H9 (cell line): ENCODE data around the gene PCNX2. TPM values are rescaled to one million over a fixed set of nuclear protein-coding genes. Genes with fewer than 3 reads are reported as not detected.

Source experiments
- DNase-seq: peaks from one replicate; pipeline ENCODE4 v3.0.0-alpha.2; 2017
- H2AFZ ChIP-seq: one replicate; pipeline ENCODE4 v1.6.1; 2013; ENCODE audit warnings: mild to moderate bottlenecking, low read length, control low read depth, moderate library complexity
- H2AK5ac ChIP-seq: 2 replicates; pipeline ENCODE4 v1.6.1; 2013; ENCODE audit warnings: low read length, control low read depth, mixed read lengths; ENCODE audit not compliant: insufficient read length
- H2BK120ac ChIP-seq: one replicate; pipeline ENCODE4 v1.6.1; 2013; ENCODE audit warnings: low read depth, mild to moderate bottlenecking, low read length, control low read depth, inconsistent platforms; ENCODE audit not compliant: poor library complexity, severe bottlenecking
- H2BK12ac ChIP-seq: 2 replicates; pipeline ENCODE4 v1.6.1; 2013; ENCODE audit warnings: low read length, control low read depth, mixed read lengths, low read depth; ENCODE audit not compliant: insufficient read length
- H2BK15ac ChIP-seq: 2 replicates; pipeline ENCODE4 v1.6.1; 2013; ENCODE audit warnings: low read depth, low read length, control low read depth
- H2BK20ac ChIP-seq: one replicate; pipeline ENCODE4 v1.6.1; 2013; ENCODE audit warnings: low read depth, mild to moderate bottlenecking, low read length, control low read depth, inconsistent platforms; ENCODE audit not compliant: poor library complexity, severe bottlenecking
- H2BK5ac ChIP-seq: 2 replicates; pipeline ENCODE4 v1.6.1; 2013; ENCODE audit warnings: low read length, control low read depth, mixed read lengths; ENCODE audit not compliant: insufficient read length
- H3K14ac ChIP-seq: 2 replicates; pipeline ENCODE4 v1.6.1; 2013; ENCODE audit warnings: low read length, control low read depth; ENCODE audit not compliant: insufficient read depth
- H3K18ac ChIP-seq: 2 replicates; pipeline ENCODE4 v1.6.1; 2013; ENCODE audit warnings: low read depth, mild to moderate bottlenecking, mixed read lengths, low read length, control low read depth; ENCODE audit not compliant: insufficient read length
- H3K23ac ChIP-seq: 2 replicates; pipeline ENCODE4 v1.6.1; 2013; ENCODE audit warnings: low read length, control low read depth, mixed read lengths, low read depth; ENCODE audit not compliant: insufficient read length
- H3K23me2 ChIP-seq: 2 replicates; pipeline ENCODE4 v1.6.1; 2013; ENCODE audit warnings: low read depth, mild to moderate bottlenecking, mixed read lengths, low read length, control low read depth; ENCODE audit not compliant: insufficient read length, poor library complexity, severe bottlenecking
- H3K27ac ChIP-seq: 2 replicates; pipeline ENCODE4 v1.5.1; 2013; ENCODE audit warnings: low read length, control low read depth, mixed read lengths, low read depth; ENCODE audit not compliant: insufficient read length
- H3K27me3 ChIP-seq: 2 replicates; pipeline ENCODE4 v1.6.1; 2013; ENCODE audit warnings: low read length, control low read depth, inconsistent platforms; ENCODE audit not compliant: insufficient read depth
- H3K4ac ChIP-seq: 2 replicates; pipeline ENCODE4 v1.6.1; 2013; ENCODE audit warnings: low read depth, mild to moderate bottlenecking, control low read depth, inconsistent platforms, low read length, moderate library complexity
- H3K4me1 ChIP-seq: 2 replicates; pipeline ENCODE4 v1.6.1; 2013; ENCODE audit warnings: low read length, control low read depth, inconsistent platforms; ENCODE audit not compliant: insufficient read depth
- H3K4me2 ChIP-seq: 2 replicates; pipeline ENCODE4 v1.6.1; 2013; ENCODE audit warnings: low read length, control low read depth, mixed read lengths; ENCODE audit not compliant: insufficient read length, insufficient read depth
- H3K56ac ChIP-seq: 2 replicates; pipeline ENCODE4 v1.6.1; 2013; ENCODE audit warnings: low read depth, mild to moderate bottlenecking, mixed read lengths, low read length, control low read depth; ENCODE audit not compliant: insufficient read length
- H3K79me1 ChIP-seq: 2 replicates; pipeline ENCODE4 v1.6.1; 2013; ENCODE audit warnings: low read depth, mild to moderate bottlenecking, moderate library complexity, low read length, control low read depth, inconsistent platforms; ENCODE audit not compliant: insufficient read depth, poor library complexity, severe bottlenecking
- H3K79me2 ChIP-seq: 2 replicates; pipeline ENCODE4 v1.6.1; 2013; ENCODE audit warnings: low read length, control low read depth, inconsistent platforms; ENCODE audit not compliant: insufficient read depth
- H3K9ac ChIP-seq: 2 replicates; pipeline ENCODE4 v1.6.1; 2013; ENCODE audit warnings: low read length, control low read depth, mixed read lengths; ENCODE audit not compliant: insufficient read length; ENCODE audit errors: extremely low read depth
- H3K9me3 ChIP-seq: one replicate; pipeline ENCODE4 v1.6.1; 2013; ENCODE audit warnings: low read depth, low read length, inconsistent platforms; ENCODE audit not compliant: control insufficient read depth
- H3T11ph ChIP-seq: one replicate; pipeline ENCODE4 v1.6.1; 2013; ENCODE audit warnings: mild to moderate bottlenecking, low read length, control low read depth, inconsistent platforms
- H4K20me1 ChIP-seq: one replicate; pipeline ENCODE4 v1.6.1; 2013; ENCODE audit not compliant: control insufficient read depth, insufficient read length, insufficient read depth
- H4K5ac ChIP-seq: 2 replicates; pipeline ENCODE4 v1.6.1; 2013; ENCODE audit warnings: low read depth, mild to moderate bottlenecking, mixed read lengths, low read length, control low read depth; ENCODE audit not compliant: insufficient read length
- H4K8ac ChIP-seq: replicated peaks from 2 replicates; pipeline ENCODE4 v1.6.1; 2013; ENCODE audit warnings: low read length, control low read depth, mixed read lengths, low read depth; ENCODE audit not compliant: insufficient read length
- H4K91ac ChIP-seq: 2 replicates; pipeline ENCODE4 v1.6.1; 2013; ENCODE audit warnings: low read depth, mild to moderate bottlenecking, moderate library complexity, mixed read lengths, low read length, control low read depth; ENCODE audit not compliant: insufficient read length
- H3K27ac Mint-ChIP-seq, 3 experiments: 2 replicates in 2 of 3; 3 replicates in 1 of 3; pipeline ENCODE4 v1.8.0; 2020 to 2021; ENCODE audit warnings: mixed read lengths in 3 of 3, mild to moderate bottlenecking in 1 of 3, moderate library complexity in 1 of 3
- H3K27me3 Mint-ChIP-seq: 2 replicates; pipeline ENCODE4 v1.8.0; 2021; ENCODE audit warnings: low read depth, mild to moderate bottlenecking, moderate library complexity, mixed read lengths
- H3K36me3 Mint-ChIP-seq, 3 experiments: 2 replicates in 2 of 3; 3 replicates in 1 of 3; pipeline ENCODE4 v1.8.0; 2020 to 2021; ENCODE audit warnings: low read depth in 3 of 3, mixed read lengths in 3 of 3; ENCODE audit not compliant: insufficient read depth in 1 of 3
- H3K4me1 Mint-ChIP-seq, 2 experiments: 2 replicates each; pipeline ENCODE4 v1.8.0; 2020; ENCODE audit warnings: mixed read lengths in 2 of 2
- H3K4me3 Mint-ChIP-seq, 2 experiments: 2 replicates in 1 of 2; 3 replicates in 1 of 2; pipeline ENCODE4 v1.8.0; 2020 to 2021; ENCODE audit warnings: mild to moderate bottlenecking in 2 of 2, mixed read lengths in 2 of 2, moderate library complexity in 1 of 2
- H3K9me3 Mint-ChIP-seq, 2 experiments: 2 replicates in 1 of 2; 3 replicates in 1 of 2; pipeline ENCODE4 v1.8.0; 2020; ENCODE audit warnings: mild to moderate bottlenecking in 2 of 2, mixed read lengths in 2 of 2, moderate library complexity in 1 of 2
- CTCF ChIP-seq: fragments of 200-600 bp; sonication (generic); conservative IDR thresholded peaks from 3 replicates; pipeline ENCODE4 v1.8.0; 2021; ENCODE audit warnings: antibody characterized with exemption, mild to moderate bottlenecking
- WGBS: extraction: QIAGEN DNeasy Blood & Tissue Kit; methylation state at CpG from one replicate; pipeline ENCODE4 v1.1.7; 2013; ENCODE audit warnings: missing lambda C conversion rate, low lambda C conversion rate, mixed read lengths; ENCODE audit not compliant: insufficient read length; ENCODE audit errors: extremely low coverage; 5-methylcytosine and 5-hydroxymethylcytosine counted together
- total RNA-seq: library from RNA; stranded (reverse); gene quantifications from 2 replicates; pipeline ENCODE4 v1.2.1, GENCODE V29; 2021

The PCNX2 gene
- total RNA-seq, 1 experiment from 2014 or later: 45.1 TPM

- no peak overlapping the region for H3K4me2 ChIP-seq
- H2BK5ac ChIP-seq: no peak overlapping the region
- no peak overlapping the region for H3K18ac ChIP-seq
- Mint-ChIP-seq H3K36me3 (peaks cover 30 to 47% (median 43%) of the 10 kb centered on the region in 3 experiments; a peak in 6 of 7 replicates), H3K27me3 (no peaks in the 10 kb centered on the region), H3K9me3 (peaks cover 6 to 8% of the 10 kb centered on the region in 2 experiments), H3K27ac (no peak overlapping the region), H3K4me3 (no peak overlapping the region), H3K4me1 (no peaks in the 10 kb centered on the region)
- no peak overlapping the region for H3K56ac ChIP-seq
- no peaks in the 10 kb centered on the region for H3K4me1 ChIP-seq
- H2BK20ac ChIP-seq: no peak overlapping the region
- H4K20me1 ChIP-seq: no peaks in the 10 kb centered on the region
- no peak overlapping the region for H3K27ac ChIP-seq
- no peak overlapping the region for H2AFZ ChIP-seq
- no peaks in the 10 kb centered on the region for H3K23me2 ChIP-seq
- no peak overlapping the region for H2BK120ac ChIP-seq
- no peak overlapping the region for H3K23ac ChIP-seq
- no peak overlapping the region for H3K14ac ChIP-seq
- H3K79me1 ChIP-seq: no peaks in the 10 kb centered on the region
- H3K79me2 ChIP-seq: no peaks in the 10 kb centered on the region
- no peaks in the 10 kb centered on the region for H3K9me3 ChIP-seq
- no peak for DNase-seq
- no peak overlapping the region for H3K9ac ChIP-seq
- H4K91ac ChIP-seq: no peak overlapping the region
- no peaks in the 10 kb centered on the region for H3K27me3 ChIP-seq
- WGBS: no CpG with 5 or more reads among the region's 5 CpGs
- no peak overlapping the region for H4K8ac ChIP-seq
- no peak overlapping the region for H2BK15ac ChIP-seq
- no peak overlapping the region for H2AK5ac ChIP-seq
- H3K4ac ChIP-seq: no peak overlapping the region
- H2BK12ac ChIP-seq: no peak overlapping the region
- no peak overlapping the region for H3T11ph ChIP-seq
- H4K5ac ChIP-seq: no peak overlapping the region
- no peak for TF ChIP-seq CTCF
Measured at GRCh38 chr1:233190987-233191386, 104.5 kb downstream of the PCNX2 start.
